Measurements from ENCODE around the gene PARL. TPM values are rescaled to one million over a fixed set of nuclear protein-coding genes. Genes with fewer than 3 reads are reported as not detected.

The PARL gene
- total and polyA plus RNA-seq, 2 of the 8 experiments (the other 6 are each of a cell fraction or from before 2014, with no cell fraction given): 62.7 to 85.0 TPM

- TF ChIP-seq MAFK (IDR thresholded peaks at IDR 0.05; ENCODE audit: low read depth, low read length): no peak
Observed at GRCh38 chr3:183816681-183817510, 67.8 kb downstream of the PARL start (continued).

Data from H1 (cell line).